A549 (cell line): ENCODE results near the gene STX18.

Experiments
- EP300 ChIP-seq, 2 experiments: fragments of >200 bp; sonication (Bioruptor Twin); formaldehyde crosslinking; IDR thresholded peaks; 2 replicates in 1 of 2; 3 replicates in 1 of 2; pipeline ENCODE4 v1.6.1; 2016 to 2017
- POLR2A ChIP-seq: IDR thresholded peaks from 2 replicates; pipeline ENCODE4 v1.6.1; 2012; ENCODE audit warnings: mild to moderate bottlenecking, low read length
- RNF2 ChIP-seq: fragments of 200-600 bp; sonication (generic); IDR thresholded peaks from 2 replicates; pipeline ENCODE4 v1.6.1; 2016; ENCODE audit warnings: low read depth, mild to moderate bottlenecking, antibody characterized with exemption, moderate library complexity, borderline replicate concordance
- TF ChIP-seq, protein P1 (sequence below): fragments of >200 bp; sonication (Bioruptor Twin); formaldehyde crosslinking; IDR thresholded peaks from 3 replicates; pipeline ENCODE4 v1.5.1; 2016
- TF ChIP-seq, protein P2 (sequence below): fragments of 200-600 bp; sonication (generic); IDR thresholded peaks from 2 replicates; pipeline ENCODE4 v1.6.1; 2016; ENCODE audit warnings: antibody characterized with exemption, mild to moderate bottlenecking, moderate library complexity
- TF ChIP-seq, protein P3 (sequence below): fragments of >200 bp; sonication (Bioruptor Twin); formaldehyde crosslinking; IDR thresholded peaks from 3 replicates; pipeline ENCODE4 v1.6.1; 2016

DNA sequence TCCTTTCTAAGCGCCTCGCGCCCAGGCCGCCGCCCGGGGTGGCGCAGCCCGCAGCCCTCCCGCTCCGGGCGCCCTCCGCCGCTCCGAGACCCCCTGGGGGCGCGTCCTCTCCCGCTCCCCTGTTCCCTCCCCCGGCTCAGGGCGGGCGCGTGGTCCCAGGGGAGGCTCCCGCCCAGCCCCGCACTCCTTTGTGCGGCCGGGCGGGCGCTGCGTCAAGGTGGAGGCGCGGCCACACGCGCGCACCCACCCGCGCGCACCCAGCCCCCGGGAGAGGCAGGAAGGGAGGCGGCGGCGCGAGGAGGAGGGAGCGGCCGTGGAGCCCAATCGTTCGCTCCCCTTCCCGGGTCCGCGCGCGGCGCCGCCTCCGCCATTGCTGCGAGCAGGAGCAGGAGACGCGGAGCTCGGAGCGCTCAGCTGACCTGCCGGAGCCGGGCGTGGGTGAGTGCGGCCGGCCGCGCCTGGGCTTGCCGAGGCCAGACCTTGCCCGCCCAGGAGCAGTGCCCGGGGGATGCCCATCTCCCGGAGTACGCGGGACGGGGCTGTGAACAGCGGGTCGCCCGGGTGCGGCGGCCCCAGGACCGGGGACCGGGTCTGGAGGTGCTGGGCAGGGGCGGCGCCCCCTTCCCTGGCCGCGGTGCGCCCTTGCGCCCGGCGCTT is 155.0 kb downstream of the STX18 start, which contains the start of gene NSG1:
- TF ChIP-seq POLR2A: no peak
- TF ChIP-seq, protein P1, sequence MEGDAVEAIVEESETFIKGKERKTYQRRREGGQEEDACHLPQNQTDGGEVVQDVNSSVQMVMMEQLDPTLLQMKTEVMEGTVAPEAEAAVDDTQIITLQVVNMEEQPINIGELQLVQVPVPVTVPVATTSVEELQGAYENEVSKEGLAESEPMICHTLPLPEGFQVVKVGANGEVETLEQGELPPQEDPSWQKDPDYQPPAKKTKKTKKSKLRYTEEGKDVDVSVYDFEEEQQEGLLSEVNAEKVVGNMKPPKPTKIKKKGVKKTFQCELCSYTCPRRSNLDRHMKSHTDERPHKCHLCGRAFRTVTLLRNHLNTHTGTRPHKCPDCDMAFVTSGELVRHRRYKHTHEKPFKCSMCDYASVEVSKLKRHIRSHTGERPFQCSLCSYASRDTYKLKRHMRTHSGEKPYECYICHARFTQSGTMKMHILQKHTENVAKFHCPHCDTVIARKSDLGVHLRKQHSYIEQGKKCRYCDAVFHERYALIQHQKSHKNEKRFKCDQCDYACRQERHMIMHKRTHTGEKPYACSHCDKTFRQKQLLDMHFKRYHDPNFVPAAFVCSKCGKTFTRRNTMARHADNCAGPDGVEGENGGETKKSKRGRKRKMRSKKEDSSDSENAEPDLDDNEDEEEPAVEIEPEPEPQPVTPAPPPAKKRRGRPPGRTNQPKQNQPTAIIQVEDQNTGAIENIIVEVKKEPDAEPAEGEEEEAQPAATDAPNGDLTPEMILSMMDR: no peak
- TF ChIP-seq RNF2: no peak; the same call in 1 of the 2 replicates
- TF ChIP-seq, protein P2, sequence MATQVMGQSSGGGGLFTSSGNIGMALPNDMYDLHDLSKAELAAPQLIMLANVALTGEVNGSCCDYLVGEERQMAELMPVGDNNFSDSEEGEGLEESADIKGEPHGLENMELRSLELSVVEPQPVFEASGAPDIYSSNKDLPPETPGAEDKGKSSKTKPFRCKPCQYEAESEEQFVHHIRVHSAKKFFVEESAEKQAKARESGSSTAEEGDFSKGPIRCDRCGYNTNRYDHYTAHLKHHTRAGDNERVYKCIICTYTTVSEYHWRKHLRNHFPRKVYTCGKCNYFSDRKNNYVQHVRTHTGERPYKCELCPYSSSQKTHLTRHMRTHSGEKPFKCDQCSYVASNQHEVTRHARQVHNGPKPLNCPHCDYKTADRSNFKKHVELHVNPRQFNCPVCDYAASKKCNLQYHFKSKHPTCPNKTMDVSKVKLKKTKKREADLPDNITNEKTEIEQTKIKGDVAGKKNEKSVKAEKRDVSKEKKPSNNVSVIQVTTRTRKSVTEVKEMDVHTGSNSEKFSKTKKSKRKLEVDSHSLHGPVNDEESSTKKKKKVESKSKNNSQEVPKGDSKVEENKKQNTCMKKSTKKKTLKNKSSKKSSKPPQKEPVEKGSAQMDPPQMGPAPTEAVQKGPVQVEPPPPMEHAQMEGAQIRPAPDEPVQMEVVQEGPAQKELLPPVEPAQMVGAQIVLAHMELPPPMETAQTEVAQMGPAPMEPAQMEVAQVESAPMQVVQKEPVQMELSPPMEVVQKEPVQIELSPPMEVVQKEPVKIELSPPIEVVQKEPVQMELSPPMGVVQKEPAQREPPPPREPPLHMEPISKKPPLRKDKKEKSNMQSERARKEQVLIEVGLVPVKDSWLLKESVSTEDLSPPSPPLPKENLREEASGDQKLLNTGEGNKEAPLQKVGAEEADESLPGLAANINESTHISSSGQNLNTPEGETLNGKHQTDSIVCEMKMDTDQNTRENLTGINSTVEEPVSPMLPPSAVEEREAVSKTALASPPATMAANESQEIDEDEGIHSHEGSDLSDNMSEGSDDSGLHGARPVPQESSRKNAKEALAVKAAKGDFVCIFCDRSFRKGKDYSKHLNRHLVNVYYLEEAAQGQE: no peak
- TF ChIP-seq EP300 (IDR thresholded peaks at IDR 0.05): no peak
- TF ChIP-seq, protein P3, sequence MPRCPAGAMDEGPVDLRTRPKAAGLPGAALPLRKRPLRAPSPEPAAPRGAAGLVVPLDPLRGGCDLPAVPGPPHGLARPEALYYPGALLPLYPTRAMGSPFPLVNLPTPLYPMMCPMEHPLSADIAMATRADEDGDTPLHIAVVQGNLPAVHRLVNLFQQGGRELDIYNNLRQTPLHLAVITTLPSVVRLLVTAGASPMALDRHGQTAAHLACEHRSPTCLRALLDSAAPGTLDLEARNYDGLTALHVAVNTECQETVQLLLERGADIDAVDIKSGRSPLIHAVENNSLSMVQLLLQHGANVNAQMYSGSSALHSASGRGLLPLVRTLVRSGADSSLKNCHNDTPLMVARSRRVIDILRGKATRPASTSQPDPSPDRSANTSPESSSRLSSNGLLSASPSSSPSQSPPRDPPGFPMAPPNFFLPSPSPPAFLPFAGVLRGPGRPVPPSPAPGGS: no peak
